KOPT-K1 (cell line): ENCODE measurements around the gene DTX1.

Experiments used
- H3K27ac ChIP-seq: fragments of 200-600 bp; sonication (generic); 2 replicates; pipeline ENCODE4 v1.5.1; 2016; ENCODE audit warnings: antibody characterized with exemption, mild to moderate bottlenecking, low read depth, low read length; ENCODE audit not compliant: poor library complexity, severe bottlenecking
- H3K36me3 ChIP-seq: fragments of 200-600 bp; sonication (generic); 2 replicates; pipeline ENCODE4 v1.5.1; 2017; ENCODE audit warnings: antibody characterized with exemption, mild to moderate bottlenecking, low read length, moderate library complexity; ENCODE audit not compliant: insufficient read depth
- H3K9me3 ChIP-seq: fragments of 200-600 bp; sonication (generic); 2 replicates; pipeline ENCODE4 v1.5.1; 2017; ENCODE audit warnings: antibody characterized with exemption, low read length, mild to moderate bottlenecking; ENCODE audit not compliant: insufficient read depth, poor library complexity, severe bottlenecking

DTX1 gene

DNA sequence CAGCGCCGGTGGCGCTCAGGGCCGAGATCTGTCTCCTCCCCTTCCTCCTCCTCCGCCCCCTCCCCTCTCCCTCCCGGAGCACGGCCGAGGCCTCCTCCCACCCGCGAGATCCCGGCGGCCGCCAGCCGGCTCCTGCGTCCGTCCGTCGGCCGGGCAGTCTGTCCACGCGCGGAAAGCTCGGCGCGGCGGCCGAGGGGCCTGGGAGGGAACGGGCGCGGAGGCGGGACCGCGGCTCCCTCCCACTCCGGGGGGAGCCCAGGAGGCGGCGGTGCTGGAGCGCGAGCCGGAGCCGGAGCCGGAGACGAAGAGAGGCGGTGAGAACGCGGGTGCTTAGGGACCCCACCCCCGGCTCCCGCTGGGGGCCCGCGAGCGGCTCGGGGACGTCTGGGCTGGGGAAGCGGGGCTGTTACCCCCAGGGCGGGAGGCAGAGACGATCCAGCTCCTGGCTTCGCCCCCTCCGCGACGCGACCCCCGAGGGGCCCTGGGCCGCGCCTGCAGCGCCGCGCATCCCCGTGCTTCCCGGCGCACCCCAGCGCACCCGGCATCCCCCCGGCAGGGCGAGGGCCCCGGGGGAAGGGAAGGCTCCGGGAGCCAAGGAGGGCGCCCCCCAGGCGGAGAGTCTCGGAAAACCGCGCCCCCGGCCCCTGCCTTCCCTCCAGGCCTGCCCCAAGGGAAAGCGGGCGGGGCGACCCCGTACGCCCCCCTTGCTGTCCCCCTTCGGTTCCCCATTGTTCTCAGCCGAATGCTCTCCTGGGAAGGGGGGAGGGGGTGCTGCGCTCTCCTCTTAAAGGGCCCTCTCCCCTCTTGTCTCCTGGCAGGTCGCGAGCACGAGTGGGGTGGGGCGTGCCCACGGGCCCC is at the start of gene DTX1:
DTX1 (plus strand) TSS at position 100 of the 858 bp plus-strand sequence. CDS start 1,463 bp downstream, outside the sequence.
- no peaks in the 10 kb centered on the region for H3K9me3 ChIP-seq
- H3K36me3 ChIP-seq: peaks cover 41% of the 10 kb centered on the region
- H3K27ac ChIP-seq: peak within 1 kb of the TSS; percentile 76

DNA sequence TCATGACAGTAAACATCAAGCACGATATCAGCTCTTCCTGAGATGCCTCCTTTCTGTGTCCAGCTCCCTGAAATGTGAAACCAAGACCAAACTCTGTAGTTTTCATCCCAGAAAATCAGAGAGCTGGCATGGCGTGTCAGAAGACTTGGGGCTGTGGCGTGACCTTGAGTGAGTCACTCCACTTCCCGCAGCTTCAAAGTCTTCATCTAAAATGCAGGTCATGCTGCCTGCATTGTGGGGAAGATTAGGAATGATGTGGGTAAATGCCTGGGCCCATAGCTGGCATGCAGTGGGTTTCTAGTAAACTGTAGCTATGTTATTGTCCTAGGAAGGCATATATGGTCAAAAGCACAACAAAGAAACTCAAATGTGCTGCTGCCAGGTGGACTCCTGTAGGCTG is 49.4 kb upstream of the DTX1 start:
- Histone ChIP-seq H3K36me3 (peaks cover 84% of the 10 kb centered on the region), H3K27ac (no peak overlapping the region), H3K9me3 (peaks cover 14% of the 10 kb centered on the region)

DNA sequence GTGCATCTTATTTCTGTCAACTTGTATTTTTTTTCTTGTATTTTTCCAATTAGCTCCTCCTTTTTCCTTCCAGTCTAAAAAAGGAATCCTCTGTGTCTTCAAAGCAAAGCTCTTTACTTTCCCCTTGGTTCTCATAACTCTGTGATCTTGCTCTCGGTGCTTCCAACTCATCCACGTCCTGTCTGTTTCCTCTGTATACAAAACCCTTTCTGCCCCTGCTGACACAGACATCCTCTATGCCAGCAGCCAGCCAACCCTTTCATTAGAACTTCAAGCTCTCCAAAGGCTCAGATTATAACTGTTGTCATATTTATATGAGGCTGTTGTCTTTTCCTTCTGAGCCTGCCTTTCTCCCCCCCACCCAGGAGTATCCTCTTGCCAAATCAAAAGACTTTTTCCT is 45.8 kb upstream of the DTX1 start:
- Histone ChIP-seq H3K27ac (no peak overlapping the region), H3K36me3 (peaks cover 60% of the 10 kb centered on the region), H3K9me3 (peaks cover 14% of the 10 kb centered on the region)

DNA sequence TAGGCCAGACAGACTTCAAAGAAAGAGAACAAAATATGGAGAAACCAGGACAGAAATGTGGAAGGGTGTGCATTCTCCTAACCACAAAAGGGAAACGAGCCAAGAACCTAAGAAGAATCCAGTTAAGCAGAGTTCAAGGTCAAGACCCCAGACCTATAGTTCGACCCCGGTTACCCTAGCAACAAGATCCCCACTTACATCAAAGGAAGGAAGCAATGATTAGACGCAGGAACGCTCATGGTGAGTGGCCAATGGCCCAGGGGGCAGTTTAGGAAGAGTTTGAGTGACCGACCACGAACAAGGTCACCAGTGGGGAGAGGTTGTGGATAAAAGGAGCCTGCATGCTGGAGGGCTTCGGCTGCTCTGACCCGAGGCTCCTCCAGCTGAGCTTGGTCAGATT is 42.0 kb upstream of the DTX1 start:
- Histone ChIP-seq H3K27ac (no peak overlapping the region), H3K9me3 (peaks cover 14% of the 10 kb centered on the region), H3K36me3 (peaks cover 22% of the 10 kb centered on the region)

DNA sequence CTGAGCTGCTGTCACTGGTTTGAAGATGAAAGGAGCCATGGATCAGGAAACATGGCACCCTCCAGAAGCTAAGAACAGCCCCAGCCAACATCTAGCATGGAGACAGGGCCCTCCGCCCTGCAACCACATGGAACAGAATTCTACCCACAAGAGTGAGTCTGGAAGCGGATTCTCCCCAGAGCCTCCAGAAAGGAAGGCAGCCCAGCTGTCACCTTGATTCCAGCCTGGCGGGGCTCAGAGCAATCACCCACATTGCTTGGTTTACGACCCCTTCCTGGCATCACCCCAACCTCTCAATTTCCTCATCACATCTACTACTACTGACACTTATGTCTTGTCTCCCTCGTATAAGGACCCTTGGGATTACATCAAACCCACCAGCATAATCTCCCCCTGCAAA is 39.7 kb upstream of the DTX1 start:
- no peak overlapping the region for H3K27ac ChIP-seq
- H3K36me3 ChIP-seq: no peaks in the 10 kb centered on the region
- H3K9me3 ChIP-seq: peaks cover under 1% of the 10 kb centered on the region

DNA sequence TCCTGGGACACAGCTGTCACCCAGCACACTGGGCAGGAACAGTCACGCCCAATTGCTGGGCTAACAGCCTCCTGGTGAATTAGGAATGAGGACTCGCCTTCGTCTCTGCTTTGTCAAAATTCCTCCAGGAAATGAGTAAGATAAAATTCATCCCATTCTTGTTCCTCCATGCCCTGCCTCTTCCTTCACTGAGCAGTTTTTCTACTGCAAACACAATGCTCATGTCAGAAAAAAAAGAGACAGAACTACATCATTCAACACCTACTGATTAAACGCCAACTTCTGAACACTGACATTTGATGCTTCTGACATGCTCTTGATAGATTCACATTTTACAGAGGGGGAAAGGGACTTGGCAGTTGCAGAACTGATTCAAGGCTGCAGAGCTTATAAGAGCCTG is 37.5 kb upstream of the DTX1 start:
- no peak overlapping the region for H3K27ac ChIP-seq
- H3K36me3 ChIP-seq: no peaks in the 10 kb centered on the region
- no peaks in the 10 kb centered on the region for H3K9me3 ChIP-seq

DNA sequence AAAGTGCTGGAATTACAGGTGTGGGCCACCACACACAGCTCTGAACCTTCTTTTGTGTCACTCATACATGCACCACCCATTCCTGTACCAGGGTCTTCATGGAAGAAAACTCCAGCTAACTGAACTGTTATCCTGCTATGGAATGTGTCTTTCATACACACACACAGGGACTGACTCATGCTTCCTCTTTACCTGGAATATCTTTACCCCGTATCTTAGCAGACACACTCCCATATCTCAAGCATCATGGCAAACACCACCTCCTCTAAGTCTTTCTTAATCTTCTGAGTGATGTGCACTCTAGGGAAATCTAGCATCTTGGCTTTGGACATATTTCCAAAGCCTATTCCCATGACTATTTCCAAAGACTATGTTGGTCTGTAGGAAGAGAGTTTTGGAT is 35.0 kb upstream of the DTX1 start:
- Histone ChIP-seq H3K36me3 (no peaks in the 10 kb centered on the region), H3K9me3 (no peaks in the 10 kb centered on the region), H3K27ac (no peak overlapping the region)

DNA sequence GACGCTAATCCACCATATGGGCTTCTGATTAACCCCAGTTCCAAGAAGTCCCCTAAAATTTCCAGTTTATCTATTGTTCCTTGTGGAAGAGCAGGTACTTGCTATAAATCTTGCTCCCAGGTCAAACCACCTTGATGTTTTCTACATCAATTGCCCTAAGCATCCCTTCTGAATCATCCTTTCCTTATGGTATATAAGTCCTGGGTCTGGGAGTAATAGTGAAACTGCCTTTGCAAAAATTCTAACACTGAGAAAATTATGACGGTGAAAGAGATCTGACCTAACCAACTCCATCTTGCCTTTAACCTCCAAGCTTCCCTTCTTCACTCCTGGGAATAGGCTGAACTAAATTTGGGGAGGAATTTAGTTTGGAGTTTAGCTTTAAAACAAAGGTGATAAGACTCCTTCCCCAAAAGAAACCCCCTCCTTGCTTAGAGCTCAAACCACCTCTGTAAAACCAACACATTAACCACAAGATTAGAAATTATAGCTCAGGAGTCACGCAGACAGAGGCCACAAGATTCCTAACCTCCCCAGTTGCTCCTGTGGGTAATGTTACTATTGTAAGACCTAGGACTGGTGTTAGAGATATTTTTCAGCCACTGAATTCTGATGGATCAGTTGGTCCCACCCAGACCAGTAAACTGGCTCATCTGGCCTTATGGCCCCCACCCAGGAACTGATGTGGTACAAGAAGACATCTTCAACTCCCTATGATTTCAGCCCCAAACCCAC is 33.8 kb upstream of the DTX1 start:
- H3K36me3 ChIP-seq: no peaks in the 10 kb centered on the region

DNA sequence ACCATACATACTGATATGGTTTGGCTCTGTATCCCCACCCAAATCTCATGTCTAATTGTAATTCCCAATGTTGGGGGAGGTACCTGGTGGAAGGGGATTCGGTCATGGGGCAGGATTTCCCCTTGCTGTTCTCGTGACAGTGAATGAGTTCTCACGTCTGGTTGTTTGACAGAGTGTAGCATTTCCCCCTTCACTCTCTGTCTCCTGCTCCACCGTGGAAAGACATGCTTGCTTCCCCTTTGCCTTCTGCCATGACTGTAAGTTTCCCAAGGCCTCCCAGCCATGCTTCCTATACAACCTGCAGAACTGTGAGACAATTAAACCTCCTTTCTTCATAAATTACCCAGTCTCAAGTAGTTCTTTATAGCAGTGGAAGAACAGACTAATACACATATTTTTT is 28.8 kb upstream of the DTX1 start:
- Histone ChIP-seq H3K36me3 (no peaks in the 10 kb centered on the region), H3K27ac (no peak overlapping the region), H3K9me3 (no peaks in the 10 kb centered on the region)

More for the DNA sequence above, 33.8 kb upstream of the DTX1 start:
- Histone ChIP-seq H3K9me3 (no peaks in the 10 kb centered on the region), H3K27ac (no peak overlapping the region)

DNA sequence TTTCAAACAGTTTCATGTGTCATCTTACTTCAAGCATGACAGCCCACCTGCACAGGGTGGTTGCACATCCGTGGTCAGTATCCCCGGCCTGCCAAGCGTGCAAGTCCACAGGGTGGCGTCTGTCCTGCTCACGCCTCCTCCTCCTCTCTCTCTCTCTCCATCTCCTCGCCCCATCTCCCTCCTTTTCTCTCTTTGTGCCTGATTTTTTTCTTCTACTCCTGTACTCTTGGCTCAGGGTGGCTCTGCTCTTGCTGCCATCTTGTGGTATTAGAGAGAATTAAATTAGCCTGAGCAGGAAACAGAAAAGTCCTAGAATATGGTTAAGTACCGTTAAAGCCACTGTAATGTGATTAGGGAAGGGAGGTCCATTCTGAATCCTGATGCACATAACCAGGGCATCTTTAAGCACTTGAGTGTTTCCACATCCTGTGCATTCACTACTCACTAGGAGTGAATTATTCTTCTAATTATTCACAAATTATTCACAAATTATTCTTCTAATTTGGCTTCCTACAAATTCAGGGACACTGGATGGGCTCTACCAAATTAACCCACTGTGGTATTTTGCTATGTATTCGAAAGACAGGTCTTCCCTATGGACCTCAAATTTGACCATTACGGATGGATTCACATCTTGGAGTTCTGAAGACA is 25.5 kb upstream of the DTX1 start:
- Histone ChIP-seq H3K27ac (no peak overlapping the region), H3K36me3 (no peaks in the 10 kb centered on the region)

DNA sequence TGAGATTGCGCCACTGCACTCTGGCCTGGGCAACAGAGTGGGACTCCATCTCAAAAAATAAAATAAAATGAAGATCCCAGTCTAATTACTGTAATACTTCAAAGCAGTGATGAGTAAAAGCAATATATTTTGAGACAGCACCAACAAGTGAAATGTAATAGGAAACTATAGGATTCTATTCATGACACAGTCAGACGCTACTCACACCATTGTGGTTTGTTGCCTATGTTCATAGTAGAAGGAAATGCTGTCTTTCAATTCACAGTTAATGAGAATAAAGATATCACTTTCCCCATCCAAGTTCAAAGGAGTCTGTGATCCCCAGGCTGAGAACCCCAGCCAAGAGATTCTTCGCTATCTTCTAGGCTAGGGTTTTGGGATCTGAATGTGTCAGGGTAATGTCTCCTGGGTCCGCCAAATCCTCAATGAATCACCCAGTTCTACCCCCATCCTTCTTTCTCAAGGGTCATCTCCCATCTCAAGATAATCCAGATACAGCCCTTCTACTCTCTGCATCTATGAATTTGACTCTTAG is 16.6 kb upstream of the DTX1 start:
- Histone ChIP-seq H3K27ac (no peak overlapping the region), H3K36me3 (no peaks in the 10 kb centered on the region), H3K9me3 (no peaks in the 10 kb centered on the region)

More for the DNA sequence above, 25.5 kb upstream of the DTX1 start:
- H3K9me3 ChIP-seq: no peaks in the 10 kb centered on the region

DNA sequence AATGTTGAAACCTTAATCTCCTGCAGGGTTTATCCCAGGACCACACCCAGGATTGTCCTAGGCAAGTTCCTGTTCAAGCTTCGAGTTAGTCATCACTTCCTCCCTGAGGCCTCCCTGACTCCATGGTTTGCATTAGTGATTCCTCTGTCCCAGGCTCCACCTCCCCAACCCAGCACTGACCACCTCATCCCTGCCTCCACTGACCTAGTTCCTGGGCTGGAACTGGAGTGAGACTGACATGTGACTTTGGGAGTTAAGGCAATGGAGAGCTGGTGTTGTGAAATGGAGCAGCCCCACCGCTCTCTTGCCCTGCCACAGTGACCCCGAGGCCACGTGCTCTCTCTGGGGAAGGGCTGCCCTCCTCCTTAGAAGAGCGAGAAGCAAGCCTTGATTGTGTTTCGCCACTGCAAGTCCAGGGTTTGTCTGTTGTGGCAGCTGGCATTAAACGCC is 15.8 kb upstream of the DTX1 start:
- no peaks in the 10 kb centered on the region for H3K36me3 ChIP-seq
- no peak overlapping the region for H3K27ac ChIP-seq
- no peaks in the 10 kb centered on the region for H3K9me3 ChIP-seq

DNA sequence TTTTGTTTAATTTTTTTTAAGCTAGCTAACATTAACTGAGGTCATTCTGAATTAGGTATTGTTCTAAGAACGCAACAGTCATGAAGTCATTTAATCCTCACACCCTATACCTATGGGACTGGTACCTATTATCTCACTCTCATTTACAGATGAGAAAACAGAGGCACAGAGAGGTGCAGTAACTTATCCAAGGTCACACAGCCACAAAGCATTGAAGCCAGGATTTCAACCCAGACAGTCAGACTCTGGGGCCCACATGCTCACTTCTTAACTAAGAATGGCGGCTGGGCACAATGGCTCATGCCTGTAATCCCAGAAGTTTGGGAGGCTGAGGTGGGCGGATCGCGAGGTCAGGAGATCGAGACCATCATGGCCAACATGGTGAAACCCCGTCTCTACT is 15.0 kb upstream of the DTX1 start:
- Histone ChIP-seq H3K27ac (no peak overlapping the region), H3K36me3 (no peaks in the 10 kb centered on the region), H3K9me3 (no peaks in the 10 kb centered on the region)

DNA sequence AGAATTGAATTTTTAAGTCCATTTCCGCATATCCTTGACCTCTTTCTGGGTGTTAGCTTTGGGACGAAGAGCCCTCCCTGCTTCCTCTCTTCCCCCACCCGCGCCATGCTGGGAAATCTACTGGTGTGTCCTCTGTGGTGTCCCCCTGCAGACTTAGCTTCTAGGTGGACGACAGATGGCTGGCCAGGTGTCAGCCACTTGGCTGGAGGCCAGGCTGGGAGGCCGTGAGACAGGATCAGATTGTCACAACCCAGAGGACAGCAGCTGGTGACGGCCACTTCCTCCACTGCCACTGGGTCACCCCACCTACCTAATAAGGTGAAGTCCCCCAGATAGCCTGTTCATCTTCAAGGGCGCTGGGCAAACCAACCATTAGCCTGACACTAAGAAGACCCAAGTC is 13.3 kb upstream of the DTX1 start:
- Histone ChIP-seq H3K36me3 (no peaks in the 10 kb centered on the region), H3K9me3 (no peaks in the 10 kb centered on the region), H3K27ac (no peak overlapping the region)

DNA sequence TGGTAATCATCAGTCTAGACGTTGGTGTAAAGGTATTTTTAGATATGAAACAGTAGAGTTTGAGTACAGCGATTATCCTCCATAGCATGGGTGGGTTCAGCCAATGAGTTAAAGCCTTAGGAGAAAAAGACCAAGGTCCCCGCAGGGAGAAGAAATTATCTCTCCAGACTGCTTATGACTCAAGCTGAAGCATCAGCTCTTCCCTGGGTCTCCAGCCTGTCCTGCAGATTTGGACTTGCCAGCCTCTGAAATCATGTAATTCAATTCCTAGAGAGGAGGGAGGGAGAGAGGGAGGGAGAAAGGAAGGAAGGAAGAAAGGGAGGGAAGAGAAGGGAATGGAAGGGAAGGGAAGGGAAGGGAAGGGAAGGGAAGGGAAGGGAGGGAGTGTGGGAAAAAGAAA is 12.0 kb upstream of the DTX1 start:
- Histone ChIP-seq H3K9me3 (no peaks in the 10 kb centered on the region), H3K27ac (no peak overlapping the region), H3K36me3 (no peaks in the 10 kb centered on the region)
